Lung (tissue), 12 donors: ENCODE results near the gene PAPPA2. TPM values are rescaled to one million over a fixed set of nuclear protein-coding genes. Genes with fewer than 3 reads are reported as not detected.

Experiments used
- ATAC-seq: fragments of 200-7000 bp; cut with Tn5 transposase; one replicate; pipeline ENCODE4 v1.9.1; 2020; ENCODE audit warnings: moderate number of reproducible peaks; ENCODE audit not compliant: insufficient read depth, low FRiP score
- DNase-seq, 3 donors: peaks; one replicate each; pipeline ENCODE4 v3.0.0-alpha.2; 2013 to 2017
- H3K27ac ChIP-seq, 2 donors: one replicate each; pipeline ENCODE4 v1.5.1; 2013; ENCODE audit warnings: mild to moderate bottlenecking in 2 of 2, moderate library complexity in 2 of 2, control low read depth in 1 of 2, inconsistent platforms in 1 of 2, low read depth in 1 of 2, low read length in 1 of 2
- H3K27me3 ChIP-seq, 3 donors: one replicate each; pipeline ENCODE4 v1.5.1; 2013; ENCODE audit warnings: low read length in 2 of 3; ENCODE audit not compliant: control insufficient read depth in 3 of 3, insufficient read depth in 3 of 3
- H3K36me3 ChIP-seq, 4 donors: one replicate each; pipeline ENCODE4 v1.5.1; 2013; ENCODE audit warnings: low read length in 4 of 4, mild to moderate bottlenecking in 1 of 4, moderate library complexity in 1 of 4; ENCODE audit not compliant: control insufficient read depth in 4 of 4, insufficient read depth in 4 of 4
- H3K4me1 ChIP-seq, 5 donors: one replicate each; pipeline ENCODE4 v1.5.1; 2013; ENCODE audit warnings: low read length in 5 of 5, mild to moderate bottlenecking in 2 of 5, moderate library complexity in 1 of 5; ENCODE audit not compliant: control insufficient read depth in 5 of 5, insufficient read depth in 5 of 5
- H3K4me3 ChIP-seq: one replicate; pipeline ENCODE4 v1.5.1; 2013; ENCODE audit warnings: mild to moderate bottlenecking, control low read depth, moderate library complexity
- H3K9ac ChIP-seq, 2 donors: one replicate each; pipeline ENCODE4 v1.5.1; 2013; ENCODE audit warnings: low read length in 2 of 2, control low read depth in 1 of 2; ENCODE audit not compliant: insufficient read depth in 1 of 2
- H3K9me3 ChIP-seq, 4 donors: one replicate each; pipeline ENCODE4 v1.5.1; 2013; ENCODE audit warnings: low read length in 3 of 4, mild to moderate bottlenecking in 1 of 4, moderate library complexity in 1 of 4; ENCODE audit not compliant: control insufficient read depth in 4 of 4, insufficient read depth in 3 of 4
- WGBS, 2 donors: extraction: QIAGEN DNeasy Blood & Tissue Kit; methylation state at CpG; one replicate each; pipeline ENCODE4 v1.1.7; 2013; 5-methylcytosine and 5-hydroxymethylcytosine counted together
- polyA plus RNA-seq, 2 donors: library from polyadenylated mRNA; stranded (reverse); fragments of 200-250 nt; gene quantifications; one replicate each; pipeline ENCODE4 v1.2.1, GENCODE V29; 2013
- total RNA-seq, 2 donors: library from RNA; depleted of rRNA in 1 of 2; stranded (reverse); fragments of >200 nt in 1 of 2; gene quantifications; one replicate each; pipeline ENCODE4 v1.2.1, GENCODE V29; 2014 to 2021
- TF ChIP-seq, protein P1 (sequence below): IDR thresholded peaks from 2 replicates; pipeline ENCODE4 v1.5.1; 2012; ENCODE audit warnings: mild to moderate bottlenecking; ENCODE audit errors: control extremely low read depth, extremely low read depth
- donor health status: control.
- donor health status: control.
- donor health status: Bipolar disorder and iron deficiency.
- donor health status: healthy.
- donor health status: DM: yes; HTN: yes; CAD: no.

Gene PAPPA2
- total and polyA plus RNA-seq, 4 donors: 0.02 to 0.55 (median 0.32) TPM

DNA sequence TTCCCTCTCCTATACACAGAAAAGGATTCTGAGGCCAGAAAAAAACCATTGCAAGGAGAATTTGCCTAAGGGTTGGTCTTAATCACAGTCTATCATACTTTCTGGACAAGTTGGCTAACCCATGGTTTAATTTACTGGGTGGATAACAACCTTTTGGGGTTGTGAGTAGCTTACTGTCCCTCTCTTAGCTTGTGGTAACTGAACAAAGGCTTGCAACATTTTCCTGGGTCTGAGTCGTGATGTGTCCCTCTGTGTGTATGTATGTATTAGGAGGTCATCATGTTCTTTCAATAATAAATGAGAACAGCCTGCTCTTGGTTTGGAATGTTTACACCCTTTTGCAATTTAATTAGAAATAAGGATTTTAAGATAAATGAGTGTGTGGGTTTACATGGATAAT lies 36.7 kb downstream of the PAPPA2 start:
- Histone ChIP-seq H3K4me3 (no peak overlapping the region), H3K9ac (no peak overlapping the region), H3K36me3 (no peaks in the 10 kb centered on the region), H3K27ac (no peak overlapping the region), H3K27me3 (no peaks in the 10 kb centered on the region), H3K4me1 (no peaks in the 10 kb centered on the region), H3K9me3 (no peaks in the 10 kb centered on the region)
- TF ChIP-seq, protein P1, sequence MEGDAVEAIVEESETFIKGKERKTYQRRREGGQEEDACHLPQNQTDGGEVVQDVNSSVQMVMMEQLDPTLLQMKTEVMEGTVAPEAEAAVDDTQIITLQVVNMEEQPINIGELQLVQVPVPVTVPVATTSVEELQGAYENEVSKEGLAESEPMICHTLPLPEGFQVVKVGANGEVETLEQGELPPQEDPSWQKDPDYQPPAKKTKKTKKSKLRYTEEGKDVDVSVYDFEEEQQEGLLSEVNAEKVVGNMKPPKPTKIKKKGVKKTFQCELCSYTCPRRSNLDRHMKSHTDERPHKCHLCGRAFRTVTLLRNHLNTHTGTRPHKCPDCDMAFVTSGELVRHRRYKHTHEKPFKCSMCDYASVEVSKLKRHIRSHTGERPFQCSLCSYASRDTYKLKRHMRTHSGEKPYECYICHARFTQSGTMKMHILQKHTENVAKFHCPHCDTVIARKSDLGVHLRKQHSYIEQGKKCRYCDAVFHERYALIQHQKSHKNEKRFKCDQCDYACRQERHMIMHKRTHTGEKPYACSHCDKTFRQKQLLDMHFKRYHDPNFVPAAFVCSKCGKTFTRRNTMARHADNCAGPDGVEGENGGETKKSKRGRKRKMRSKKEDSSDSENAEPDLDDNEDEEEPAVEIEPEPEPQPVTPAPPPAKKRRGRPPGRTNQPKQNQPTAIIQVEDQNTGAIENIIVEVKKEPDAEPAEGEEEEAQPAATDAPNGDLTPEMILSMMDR: no peak
- ATAC-seq (no peak), DNase-seq (no peak)
- WGBS, 2 donors: 63 to 69% methylated on average over 1 of the region's 1 CpG

- Histone ChIP-seq H3K9me3 (no peaks in the 10 kb centered on the region), H3K27me3 (no peaks in the 10 kb centered on the region), H3K27ac (no peak overlapping the region), H3K9ac (no peak overlapping the region), H3K4me3 (no peak overlapping the region), H3K36me3 (no peaks in the 10 kb centered on the region), H3K4me1 (no peaks in the 10 kb centered on the region)
- TF ChIP-seq, protein P1: no peak
- WGBS, 2 donors: 44 to 71% methylated on average over 2 of the region's 2 CpGs
- DNase-seq (no peak), ATAC-seq (no peak)
These were observed 38.6 kb downstream of the PAPPA2 start for GRCh38 chr1:176501599-176501998.

- Histone ChIP-seq H3K27ac (no peak overlapping the region), H3K9ac (no peak overlapping the region), H3K27me3 (no peaks in the 10 kb centered on the region), H3K36me3 (no peaks in the 10 kb centered on the region), H3K4me3 (no peak overlapping the region), H3K4me1 (no peaks in the 10 kb centered on the region), H3K9me3 (no peaks in the 10 kb centered on the region)
- TF ChIP-seq, protein P1: no peak
- ATAC-seq (no peak), DNase-seq (no peak)
- WGBS, 2 donors: 65 to 66% methylated on average over 5 of the region's 5 CpGs
These were observed 42.0 kb downstream of the PAPPA2 start for GRCh38 chr1:176504848-176505553.

GRCh38 chr1:176512966-176513365 lies 50.0 kb downstream of the PAPPA2 start:
- DNase-seq: no peak
- no peaks in the 10 kb centered on the region for H3K36me3 ChIP-seq
- no peak overlapping the region for H3K9ac ChIP-seq
- no peak for ATAC-seq
- no peak overlapping the region for H3K27ac ChIP-seq
- no peaks in the 10 kb centered on the region for H3K27me3 ChIP-seq
- H3K9me3 ChIP-seq: peaks cover 0 to 2% (median 0%) of the 10 kb centered on the region in 4 donors
- no peaks in the 10 kb centered on the region for H3K4me1 ChIP-seq
- no peak overlapping the region for H3K4me3 ChIP-seq
- TF ChIP-seq, protein P1: no peak
